Measurements from ENCODE around the gene HIC1.
"Not testable (repeated sequence)": the region's sequence is repeated elsewhere in the genome, so short reads cannot be mapped to it uniquely, and the experiment has no call there.

Gene HIC1, protein sequence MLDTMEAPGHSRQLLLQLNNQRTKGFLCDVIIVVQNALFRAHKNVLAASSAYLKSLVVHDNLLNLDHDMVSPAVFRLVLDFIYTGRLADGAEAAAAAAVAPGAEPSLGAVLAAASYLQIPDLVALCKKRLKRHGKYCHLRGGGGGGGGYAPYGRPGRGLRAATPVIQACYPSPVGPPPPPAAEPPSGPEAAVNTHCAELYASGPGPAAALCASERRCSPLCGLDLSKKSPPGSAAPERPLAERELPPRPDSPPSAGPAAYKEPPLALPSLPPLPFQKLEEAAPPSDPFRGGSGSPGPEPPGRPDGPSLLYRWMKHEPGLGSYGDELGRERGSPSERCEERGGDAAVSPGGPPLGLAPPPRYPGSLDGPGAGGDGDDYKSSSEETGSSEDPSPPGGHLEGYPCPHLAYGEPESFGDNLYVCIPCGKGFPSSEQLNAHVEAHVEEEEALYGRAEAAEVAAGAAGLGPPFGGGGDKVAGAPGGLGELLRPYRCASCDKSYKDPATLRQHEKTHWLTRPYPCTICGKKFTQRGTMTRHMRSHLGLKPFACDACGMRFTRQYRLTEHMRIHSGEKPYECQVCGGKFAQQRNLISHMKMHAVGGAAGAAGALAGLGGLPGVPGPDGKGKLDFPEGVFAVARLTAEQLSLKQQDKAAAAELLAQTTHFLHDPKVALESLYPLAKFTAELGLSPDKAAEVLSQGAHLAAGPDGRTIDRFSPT

DNA sequence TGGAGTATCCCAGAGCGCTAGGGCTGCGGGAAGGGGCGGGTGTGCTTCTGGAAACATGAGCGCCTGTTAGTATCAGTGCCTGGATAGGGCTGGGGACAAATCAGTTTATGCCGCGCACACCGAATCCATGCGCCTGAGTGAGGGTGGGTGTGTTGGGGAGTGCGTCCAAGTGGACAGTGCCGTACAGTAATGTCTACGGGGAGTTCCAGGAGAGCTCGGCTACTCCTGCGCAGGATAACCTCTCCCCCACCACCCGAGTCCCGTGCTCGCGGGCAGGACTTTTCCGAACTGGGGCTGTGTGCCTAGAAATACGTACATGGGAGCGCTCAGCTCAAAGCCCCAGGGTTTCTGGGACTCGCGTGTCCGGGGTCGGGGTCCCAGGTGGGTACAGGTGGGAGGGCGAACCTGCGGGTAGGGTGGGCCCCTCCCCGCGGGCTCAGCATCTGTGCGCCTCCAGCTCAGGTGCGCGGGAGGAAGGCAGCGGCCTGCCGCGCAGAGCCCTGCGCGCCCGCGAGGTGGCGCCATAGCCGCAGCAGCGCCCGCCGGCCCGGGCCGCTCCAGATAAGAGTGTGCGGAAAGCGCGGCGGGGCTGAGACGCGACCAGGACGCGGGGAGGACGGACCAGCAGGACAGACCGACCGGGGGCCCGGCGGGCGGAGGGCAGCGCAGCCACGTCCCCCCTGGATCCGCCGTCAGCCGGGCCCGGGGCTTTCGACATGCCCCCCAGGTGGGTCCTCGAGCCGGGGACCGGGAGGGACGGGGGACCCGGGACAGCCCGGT is at the start of gene HIC1:
Gene HIC1 (plus strand): TSS at position 592 of the 780 bp plus-strand sequence. CDS start 1,588 bp downstream, outside the sequence.
- DNase-seq (ENCODE audit: low read depth in 2 of 2) = peak; percentile 46 to 79

DNA sequence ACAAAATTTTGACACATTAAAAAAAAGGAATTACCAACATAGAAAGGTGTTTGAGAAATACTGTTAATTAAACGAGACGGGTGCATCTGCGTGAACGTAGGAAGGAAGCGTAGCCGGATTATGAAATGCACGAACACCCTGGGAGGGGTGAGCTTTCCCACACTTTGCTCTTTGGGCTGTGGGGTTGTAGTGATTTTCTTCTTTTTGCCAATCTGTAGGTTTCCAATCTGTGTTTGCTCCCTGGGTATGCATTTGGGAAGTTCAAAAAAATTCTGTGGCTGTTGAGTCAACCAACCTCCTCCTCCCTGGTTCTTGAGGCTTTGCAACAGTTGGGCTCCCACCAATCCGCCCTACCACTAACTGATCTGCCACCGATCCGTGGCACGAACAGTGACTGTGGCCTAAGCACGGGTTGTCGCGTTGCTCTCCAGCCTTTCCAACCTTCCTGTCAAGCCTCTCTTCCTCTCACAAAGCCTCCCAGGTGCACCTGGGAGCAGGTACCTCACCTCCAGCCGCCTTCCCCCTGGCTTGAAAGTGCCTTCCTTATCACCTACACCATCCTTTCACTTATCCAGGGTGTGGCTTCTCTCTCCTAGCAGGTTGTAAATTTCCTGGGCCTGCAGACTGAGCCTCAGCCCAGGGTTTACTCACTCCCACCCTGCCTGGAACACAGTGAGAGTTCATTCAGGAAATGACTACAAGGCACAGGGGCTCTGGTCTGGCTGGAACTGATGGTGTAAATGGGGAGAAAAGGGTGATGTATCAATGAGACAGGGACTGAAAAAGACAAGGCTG is 46.4 kb upstream of the HIC1 start:
- no peak for DNase-seq (ENCODE audit: low read depth in 2 of 2)

DNA sequence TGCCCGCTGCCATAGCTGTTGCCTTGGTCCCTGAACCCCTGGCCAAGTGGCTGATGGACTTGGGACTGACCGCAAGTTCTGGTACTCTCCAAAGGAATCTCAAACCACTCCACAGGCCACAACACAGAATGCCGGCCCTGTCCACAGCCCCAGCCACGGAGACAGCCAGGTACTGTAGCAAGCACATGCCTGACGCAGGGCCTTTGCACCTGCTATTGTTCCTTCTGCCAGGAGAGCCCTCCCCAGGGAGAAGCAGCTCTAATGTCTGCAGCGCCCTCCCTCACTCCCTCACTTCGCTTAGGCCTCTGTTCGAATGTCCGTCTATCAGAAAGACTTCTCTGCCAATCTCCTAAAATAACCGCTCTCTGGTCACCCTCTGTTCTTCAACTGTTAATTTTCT is 45.2 kb upstream of the HIC1 start:
- no peak for DNase-seq (ENCODE audit: low read depth in 2 of 2)

DNA sequence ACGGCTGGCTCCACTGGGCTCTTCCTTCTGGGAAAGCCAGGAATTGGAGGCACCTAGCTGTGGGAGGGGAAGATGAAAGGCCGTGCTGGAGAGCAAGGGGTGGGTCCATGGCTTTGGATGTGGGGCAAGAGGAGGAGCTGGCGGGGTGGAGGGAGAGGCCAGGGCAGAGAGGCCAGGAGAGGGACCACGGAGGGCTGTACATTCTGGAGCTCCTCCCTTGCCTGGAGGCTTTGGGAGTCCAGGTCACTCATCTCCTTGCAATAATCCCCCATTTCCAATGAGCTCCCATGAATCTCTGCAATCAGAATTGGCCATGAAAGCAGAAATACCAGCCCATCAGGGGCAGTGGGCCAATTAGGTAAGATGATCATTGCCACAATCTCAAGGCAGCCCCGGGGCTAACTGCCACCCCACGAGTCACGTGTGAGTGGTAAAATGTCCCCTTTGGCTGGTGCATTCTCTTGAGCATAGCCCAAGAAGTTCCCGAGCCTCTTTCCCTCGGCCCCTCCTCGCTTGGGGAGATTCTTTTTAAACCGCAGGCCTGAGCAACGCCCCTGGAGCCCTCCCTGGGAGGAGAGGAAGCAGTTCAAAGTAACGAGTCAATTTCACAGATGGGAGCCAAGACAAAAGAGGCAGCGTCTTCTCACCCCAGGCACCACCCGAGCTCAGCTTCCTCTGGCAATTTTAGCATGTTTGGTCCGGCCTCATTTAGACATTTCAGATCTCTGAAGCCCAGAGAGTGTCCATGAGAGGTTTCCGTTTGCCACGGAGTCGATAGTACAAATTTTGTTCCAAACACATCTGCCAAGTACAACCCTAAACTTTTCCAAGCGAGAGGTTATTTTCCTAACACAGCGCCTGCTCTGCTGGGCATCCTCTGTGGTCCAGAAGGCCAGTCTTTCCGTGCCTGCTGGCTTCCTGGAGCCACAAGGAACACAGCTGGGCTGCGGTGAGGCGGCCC is 43.2 kb upstream of the HIC1 start:
- DNase-seq (ENCODE audit: low read depth in 2 of 2) = no peak

DNA sequence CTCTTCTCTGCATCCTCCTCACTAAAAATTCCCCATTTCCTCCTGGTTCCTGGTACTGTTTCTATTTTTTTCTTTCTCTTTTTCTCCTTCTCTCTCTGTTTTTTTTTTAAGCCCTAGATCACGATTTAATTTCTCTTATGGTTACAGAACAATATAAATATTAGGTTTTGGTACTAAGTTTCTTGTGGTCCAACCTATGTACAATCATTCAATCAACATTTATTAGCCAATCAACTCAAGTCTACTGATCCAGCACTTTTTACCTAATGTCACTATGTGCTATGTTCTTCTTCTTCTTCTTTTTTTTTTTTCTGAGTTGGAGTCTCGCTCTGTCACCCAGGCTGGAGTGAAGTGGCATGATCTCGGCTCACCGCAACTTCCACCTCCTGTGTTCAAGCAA is 42.4 kb upstream of the HIC1 start:
- no peak for DNase-seq (ENCODE audit: low read depth in 2 of 2)

DNA sequence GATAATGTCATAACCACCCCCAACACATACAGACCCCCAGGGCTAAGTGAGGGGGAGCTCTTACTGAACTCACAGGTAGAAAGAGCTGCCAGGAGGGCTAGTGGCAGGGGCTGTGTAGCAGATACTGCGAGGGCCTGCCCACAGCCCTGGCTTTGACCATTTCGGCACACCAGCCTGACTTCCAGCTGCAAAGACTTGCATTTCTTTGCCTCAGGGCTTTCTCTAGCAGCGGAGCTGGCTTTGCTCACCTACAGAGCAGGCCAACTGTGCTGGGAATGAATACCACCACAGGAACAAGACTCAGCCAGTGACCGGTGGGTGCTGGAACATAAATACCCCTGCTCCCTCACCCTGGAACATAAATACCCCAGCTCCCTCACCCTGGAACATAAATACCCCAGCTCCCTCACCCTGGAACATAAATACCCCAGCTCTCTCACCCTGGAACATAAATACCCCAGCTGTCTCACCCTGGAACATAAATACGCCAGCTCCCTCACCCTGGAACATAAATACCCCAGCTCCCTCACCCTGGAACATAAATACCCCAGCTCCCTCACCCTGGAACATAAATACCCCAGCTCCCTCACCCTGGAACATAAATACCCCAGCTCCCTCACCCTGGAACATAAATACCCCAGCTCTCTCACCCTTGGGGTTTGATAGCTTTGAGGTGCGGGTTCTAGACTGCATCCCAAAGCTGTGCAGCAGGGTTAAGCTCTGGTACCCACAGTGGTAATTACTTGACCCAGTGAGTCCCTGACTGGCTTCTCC is 41.5 kb upstream of the HIC1 start:
- DNase-seq (ENCODE audit: low read depth in 2 of 2) = not testable (repeated sequence)

DNA sequence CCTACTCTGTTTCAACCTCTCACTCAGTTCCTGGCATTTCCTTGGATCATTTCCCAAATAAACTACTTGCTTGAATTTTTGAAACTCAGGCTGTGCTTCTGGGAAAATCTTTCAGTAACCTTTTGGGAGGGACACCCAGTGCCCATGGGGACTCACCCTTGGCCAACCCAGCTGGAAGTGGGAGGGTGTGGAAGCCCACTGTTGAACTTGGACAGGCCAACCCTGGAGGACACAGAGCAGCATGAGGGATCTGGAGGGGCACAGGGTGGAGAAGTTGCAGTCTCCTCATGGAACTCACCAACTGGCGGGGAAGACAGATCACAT is 40.9 kb upstream of the HIC1 start:
- DNase-seq (ENCODE audit: low read depth in 2 of 2) = no peak

DNA sequence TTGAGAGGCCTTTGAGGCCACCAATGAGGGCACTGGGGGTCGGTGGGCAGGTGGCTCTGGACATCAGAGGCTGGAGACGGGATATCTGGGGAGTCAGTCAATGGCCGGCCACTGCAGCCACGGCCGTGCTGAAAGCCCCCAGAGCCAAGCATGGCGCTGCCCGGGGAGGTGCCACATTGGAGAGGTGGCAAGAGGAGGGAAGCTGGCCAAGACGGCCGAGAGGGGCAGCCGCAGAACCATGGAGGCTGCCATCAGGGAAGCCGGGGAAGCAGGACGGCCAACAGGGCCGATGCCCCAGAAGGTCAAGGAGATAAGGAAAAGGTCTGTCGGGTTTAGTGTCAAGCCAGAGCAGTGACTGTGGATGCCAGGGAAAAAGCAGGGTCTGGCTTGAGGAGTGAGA is 39.6 kb upstream of the HIC1 start:
- no peak for DNase-seq (ENCODE audit: low read depth in 2 of 2)

DNA sequence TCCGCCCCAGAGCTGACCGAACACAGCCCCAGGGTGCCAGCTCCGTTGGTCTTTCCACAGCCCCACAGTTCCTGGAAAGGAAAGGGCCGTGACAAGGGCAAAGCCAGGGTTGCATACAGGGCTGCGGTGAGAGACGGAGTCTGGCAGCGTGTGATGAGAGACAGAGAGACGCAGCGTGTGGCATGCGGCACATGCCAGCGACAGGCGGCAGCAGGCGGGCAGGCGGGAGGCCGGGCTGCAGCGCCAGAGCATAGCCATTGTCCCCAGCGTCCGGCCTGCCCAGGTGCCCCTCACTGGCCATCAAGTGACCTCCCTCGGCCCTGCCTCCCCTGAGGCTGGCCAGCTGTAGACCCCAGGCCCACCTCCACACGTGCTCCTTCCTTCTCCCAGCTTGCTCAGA is 38.4 kb upstream of the HIC1 start:
- no peak for DNase-seq (ENCODE audit: low read depth in 2 of 2)

DNA sequence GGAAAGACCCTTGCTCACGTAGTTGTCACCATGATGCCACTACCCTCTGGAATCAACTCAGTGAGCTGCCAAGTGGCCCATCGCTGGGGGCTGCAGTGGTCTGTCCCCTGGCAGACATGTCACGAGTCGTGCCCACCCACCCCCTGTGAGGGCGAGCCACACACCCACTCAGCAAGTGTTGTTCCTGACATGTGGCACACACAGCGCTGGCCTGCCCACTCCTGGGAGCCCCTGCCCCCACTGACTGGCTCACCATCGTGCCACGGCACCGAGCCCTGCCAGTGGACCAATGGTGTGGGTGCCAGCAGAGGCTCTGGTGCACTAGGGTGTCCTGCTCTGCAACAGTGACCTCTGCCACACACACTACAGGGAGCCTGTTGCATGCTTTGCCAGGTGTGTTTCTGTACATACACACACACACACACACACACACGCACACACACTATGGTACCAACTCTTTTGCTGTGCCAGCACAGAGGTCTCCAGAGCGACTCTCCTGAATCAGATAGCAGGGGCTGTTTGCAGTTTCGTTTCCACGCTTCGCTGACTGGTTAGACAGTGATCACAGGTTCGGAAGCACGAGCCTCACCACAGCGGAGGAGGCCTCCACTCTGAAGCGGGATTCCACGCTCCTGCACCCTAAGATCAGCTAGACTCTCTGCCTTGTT is 37.5 kb upstream of the HIC1 start:
- DNase-seq (ENCODE audit: low read depth in 2 of 2) = no peak

DNA sequence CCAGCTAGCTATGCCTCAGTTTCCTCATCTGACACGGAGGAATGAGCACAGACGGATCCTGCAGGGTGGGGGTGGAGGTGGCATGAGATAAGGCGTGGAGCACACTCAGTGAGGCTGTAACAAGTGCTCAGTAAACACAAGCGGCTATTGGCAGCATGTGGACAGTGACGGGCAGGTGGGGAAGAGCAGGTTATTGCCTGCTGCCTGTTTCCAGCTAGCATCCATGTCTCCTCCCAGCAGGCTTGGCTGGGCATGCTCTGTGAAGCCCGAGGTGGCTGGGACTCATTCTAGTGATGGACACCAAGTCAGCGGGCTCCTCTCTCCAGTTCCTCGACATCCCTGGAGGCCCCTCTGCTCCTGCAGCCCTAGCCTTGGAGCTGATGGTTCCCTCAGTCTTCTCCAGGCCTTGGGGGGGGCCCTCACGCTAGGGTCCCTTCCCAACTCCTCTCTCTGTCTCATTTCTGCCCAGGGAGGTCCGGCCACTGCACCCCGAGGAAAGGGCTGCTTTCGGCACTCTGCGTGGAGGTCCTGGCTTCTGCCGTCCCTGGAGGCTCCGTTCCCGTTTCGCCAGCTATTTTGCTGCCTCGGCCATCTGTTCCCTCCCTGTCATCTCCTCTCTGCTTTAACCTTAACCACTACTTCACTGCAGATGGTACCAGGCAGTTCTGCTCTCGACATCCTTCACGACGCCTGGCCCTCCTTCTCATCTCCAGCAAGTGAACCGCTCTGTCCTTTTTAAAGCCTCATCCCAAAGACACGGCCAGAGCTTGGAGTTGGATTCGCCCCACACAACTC is 36.0 kb upstream of the HIC1 start:
- no peak for DNase-seq (ENCODE audit: low read depth in 2 of 2)

DNA sequence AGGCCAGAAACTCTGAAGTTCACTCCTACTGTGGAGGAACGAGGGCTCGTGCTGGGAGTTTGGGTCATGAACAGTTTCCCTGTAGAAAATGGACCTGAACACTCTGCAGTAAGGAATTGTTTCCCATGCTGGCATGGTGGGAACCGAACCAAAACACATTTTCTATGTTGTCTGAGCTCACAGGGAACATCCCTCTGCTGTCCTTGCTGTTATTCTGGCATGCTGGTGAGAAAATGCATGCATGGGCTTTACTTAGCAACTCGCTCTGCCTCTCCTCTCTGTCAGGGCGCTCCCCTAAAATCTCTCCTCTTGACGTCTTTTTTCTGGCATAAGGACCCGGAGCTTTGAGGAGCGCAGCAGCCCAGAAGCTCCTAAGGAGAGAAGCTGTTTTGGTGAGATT is 35.2 kb upstream of the HIC1 start:
- no peak for DNase-seq (ENCODE audit: low read depth in 2 of 2)

DNA sequence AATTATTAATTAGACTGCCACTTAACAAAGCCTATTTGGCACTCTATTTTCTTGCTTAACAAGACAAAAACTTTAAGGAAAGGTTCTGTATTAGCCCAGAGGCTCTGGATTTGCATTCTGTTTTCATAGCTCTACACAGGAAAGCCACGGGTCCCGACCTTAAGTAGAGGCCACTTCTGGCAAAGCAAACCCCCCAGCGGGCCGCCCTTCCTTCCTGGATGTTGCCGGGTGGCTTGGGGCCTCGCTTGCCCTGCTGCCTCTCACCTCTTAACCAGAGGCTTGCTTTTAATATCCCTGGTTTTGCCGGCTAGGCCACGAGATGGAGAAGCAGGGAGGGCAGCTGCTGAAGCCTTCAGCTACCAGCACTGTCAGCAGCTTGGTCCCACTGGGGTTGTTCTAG is 34.2 kb upstream of the HIC1 start:
- no peak for DNase-seq (ENCODE audit: low read depth in 2 of 2)

DNA sequence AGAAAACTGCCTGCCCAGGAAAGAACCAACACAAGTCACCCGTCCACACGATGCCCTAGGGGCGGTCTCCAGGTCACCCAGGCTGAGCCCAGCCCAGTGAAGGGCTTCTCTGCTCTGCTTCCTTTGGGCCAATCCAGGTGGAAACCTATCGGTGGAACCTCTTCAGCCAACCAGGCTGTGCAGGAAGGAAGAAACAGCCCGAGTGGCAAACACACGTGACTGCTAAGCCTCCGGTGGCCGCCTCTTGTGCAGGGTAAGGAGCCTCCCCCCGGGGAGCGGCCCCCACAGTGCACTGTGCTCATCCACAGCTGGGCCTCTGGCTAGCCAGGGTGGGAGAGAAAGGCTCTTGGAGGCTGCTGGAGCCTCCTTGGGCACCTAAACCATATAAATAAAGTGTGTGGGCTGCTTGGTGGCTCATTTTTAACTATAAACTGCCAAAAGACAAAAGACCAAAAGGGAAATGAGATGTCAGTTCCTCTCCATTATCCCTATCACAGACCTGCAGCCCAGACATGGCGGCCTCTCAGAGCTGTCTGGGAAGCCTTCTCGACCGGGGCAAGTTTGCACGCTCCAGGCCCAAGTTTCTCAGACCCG is 32.2 kb upstream of the HIC1 start:
- DNase-seq (ENCODE audit: low read depth in 2 of 2) = no peak

DNA sequence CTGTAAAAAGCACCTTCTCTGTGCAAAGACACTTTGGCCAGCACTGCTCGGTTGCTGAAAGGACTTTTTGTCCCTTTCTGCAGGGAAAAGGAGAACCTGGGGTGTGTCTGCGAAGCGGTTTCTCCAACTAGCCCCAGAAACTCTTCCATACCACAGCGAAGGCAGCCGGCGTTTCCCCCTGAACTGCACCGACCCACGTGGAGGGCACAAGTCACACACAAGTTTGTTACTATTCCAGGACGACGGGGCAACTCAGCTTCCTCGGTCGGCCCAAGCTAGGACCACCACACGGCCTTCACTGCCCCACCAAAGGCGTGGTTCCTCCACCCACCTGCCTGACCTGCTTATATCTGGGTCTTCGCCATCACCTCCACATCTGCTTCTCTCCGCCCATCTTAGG is 31.6 kb upstream of the HIC1 start:
- DNase-seq (ENCODE audit: low read depth in 2 of 2) = no peak

DNA sequence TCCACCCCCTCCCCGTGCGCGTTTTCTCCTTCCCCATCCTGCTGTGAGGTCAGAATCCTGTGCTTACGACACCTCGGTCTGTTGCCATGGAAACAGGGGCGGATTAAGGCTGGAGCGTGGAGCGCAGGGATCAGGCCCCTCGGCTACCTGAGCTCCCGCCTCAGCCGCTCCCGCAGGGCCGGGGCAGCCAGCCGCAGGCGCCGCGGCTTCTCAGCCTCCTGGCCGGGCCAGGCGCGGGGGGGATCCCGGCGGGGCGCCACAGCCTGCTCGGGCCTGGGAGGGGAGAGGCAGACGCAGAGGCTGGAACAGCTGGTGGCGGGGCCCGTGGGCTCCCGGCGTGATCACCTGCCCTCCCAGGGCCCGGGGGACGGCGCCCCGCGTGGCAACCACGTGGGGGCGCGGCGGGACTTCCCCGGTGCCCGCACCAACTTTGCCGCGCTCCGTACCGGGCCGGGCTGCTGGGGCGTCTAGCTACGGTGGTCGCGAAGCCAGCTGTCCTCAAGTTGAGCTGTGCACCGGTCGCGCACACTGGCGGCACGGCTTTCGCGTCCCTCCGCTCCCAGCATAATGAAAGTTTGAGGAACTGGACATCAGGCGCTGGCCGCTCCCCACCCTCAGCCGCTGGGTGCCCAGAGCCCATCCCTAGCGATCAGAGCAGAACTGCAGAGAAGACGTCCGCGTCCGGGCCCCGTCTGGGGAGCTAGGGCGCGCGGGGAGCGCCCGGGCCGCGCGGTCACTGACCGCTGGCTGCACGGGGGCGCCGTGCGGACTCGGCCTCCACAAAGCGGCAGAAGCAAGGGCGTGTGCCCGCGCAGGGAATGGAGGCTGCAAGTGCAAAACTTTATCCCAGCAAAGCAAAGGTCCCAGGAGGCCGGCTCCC is 31.0 kb upstream of the HIC1 start:
- no peak for DNase-seq (ENCODE audit: low read depth in 2 of 2)

DNA sequence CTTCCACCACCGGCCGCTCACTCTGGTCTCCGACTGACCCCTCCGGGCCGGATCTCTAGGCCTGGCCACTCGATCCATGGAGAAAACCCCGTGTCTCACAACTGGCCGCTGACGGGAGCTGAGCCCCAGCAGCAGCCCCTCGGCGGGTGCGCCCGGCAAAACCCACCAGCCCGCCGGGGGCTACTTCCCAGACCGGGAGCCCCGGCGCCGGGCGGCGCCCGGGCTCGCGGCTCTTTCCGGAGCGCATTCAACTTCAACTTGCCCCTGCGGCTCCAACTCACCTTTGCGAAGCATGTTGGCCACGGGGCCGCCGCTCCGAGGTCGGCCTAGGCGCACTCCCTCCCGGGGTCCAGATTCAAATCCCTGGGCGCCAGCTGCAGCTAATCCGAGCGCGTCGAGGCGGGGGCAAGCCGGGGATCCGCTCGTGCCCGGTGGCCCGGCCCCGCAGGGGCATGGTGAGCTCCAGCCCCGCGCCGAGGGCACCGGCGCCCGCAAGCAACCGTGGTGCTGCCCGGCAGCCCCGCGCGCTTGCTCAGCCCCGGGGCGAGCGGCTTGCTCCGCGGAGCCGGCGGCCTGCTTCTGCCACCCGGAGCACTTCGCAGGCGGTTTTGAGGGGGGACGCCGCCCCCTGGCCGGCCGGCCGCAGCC is 30.2 kb upstream of the HIC1 start:
- DNase-seq (ENCODE audit: low read depth in 2 of 2) = no peak

All from stimulated activated CD4-positive, alpha-beta T cell treated with anti-CD3 and anti-CD28 coated beads, Interleukin-15, amount 100 ng/mL, for 48 hours (primary cell).